Measurements from ENCODE around the gene HMGB4.

The HMGB4 gene, protein sequence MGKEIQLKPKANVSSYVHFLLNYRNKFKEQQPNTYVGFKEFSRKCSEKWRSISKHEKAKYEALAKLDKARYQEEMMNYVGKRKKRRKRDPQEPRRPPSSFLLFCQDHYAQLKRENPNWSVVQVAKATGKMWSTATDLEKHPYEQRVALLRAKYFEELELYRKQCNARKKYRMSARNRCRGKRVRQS

DNA sequence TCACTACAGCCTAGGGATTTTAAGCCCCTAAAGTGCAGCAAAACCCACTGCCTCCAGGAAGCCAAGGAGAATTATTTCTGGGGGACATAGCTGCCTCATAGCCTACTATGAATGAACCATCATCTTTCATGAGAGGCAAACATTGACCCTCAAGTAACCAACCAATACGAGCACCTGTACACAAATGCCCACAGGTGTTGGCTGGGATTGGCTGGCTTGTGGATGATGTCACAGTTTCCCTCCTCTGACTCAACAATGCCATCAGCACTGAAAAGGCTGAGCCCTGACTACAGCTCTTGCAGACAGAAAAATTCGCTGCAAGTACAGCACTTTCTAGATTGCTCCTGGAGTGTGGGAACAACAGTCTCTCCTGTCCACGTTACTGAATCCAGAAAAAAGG lies at the start of gene HMGB4:
TSS of gene HMGB4 (plus strand) at position 301 of the 400 bp plus-strand sequence. CDS start 113 bp downstream, outside the sequence.
- Histone ChIP-seq H3K9me3 (ENCODE audit: control insufficient read depth in 2 of 2, low read length in 2 of 2) (peaks cover 6% of the 10 kb centered on the region in 2 donors), H3K4me3 (ENCODE audit: low read length in 2 of 2) (no peak within 1 kb of the TSS), H3K27me3 (ENCODE audit: control insufficient read depth in 1 of 2, insufficient read depth in 2 of 2, low read length in 2 of 2) (peaks cover 0 to 6% of the 10 kb centered on the region in 2 donors), H3K36me3 (ENCODE audit: control insufficient read depth in 2 of 2, insufficient read depth in 2 of 2, low read length in 2 of 2) (no peaks in the 10 kb centered on the region), H3K9ac (ENCODE audit: low read length in 2 of 2) (no peak within 1 kb of the TSS), H3K4me1 (ENCODE audit: control insufficient read depth, insufficient read depth, low read length) (no peaks in the 10 kb centered on the region), H3K27ac (ENCODE audit: low read length) (no peak within 1 kb of the TSS)

DNA sequence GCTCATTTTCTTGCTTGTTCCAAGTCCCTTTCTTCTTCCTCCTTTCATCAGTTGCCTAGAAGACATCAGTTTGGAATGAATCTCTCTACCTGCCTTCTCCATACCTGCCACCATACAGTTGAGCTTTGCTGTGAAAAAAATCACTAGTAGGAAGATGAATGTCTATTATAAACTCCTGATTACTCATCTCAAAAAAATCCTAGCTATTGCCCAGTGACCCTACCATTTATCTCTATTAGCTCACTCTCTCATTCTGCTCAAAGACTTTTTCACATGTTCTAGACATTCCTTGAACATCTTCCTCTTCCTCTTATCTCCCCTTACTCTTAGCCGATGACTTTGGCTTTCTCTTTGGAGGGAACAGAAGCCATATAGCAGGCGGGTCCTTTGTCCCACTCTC lies 49.7 kb upstream of the HMGB4 start:
- Histone ChIP-seq H3K4me1 (ENCODE audit: control insufficient read depth, insufficient read depth, low read length) (no peaks in the 10 kb centered on the region), H3K9me3 (ENCODE audit: control insufficient read depth in 2 of 2, low read length in 2 of 2) (no peaks in the 10 kb centered on the region), H3K9ac (ENCODE audit: low read length in 2 of 2) (no peak overlapping the region), H3K4me3 (ENCODE audit: low read length in 2 of 2) (no peak overlapping the region), H3K27ac (ENCODE audit: low read length) (no peak overlapping the region), H3K36me3 (ENCODE audit: control insufficient read depth in 2 of 2, insufficient read depth in 2 of 2, low read length in 2 of 2) (no peaks in the 10 kb centered on the region), H3K27me3 (ENCODE audit: control insufficient read depth in 1 of 2, insufficient read depth in 2 of 2, low read length in 2 of 2) (no peaks in the 10 kb centered on the region)

DNA sequence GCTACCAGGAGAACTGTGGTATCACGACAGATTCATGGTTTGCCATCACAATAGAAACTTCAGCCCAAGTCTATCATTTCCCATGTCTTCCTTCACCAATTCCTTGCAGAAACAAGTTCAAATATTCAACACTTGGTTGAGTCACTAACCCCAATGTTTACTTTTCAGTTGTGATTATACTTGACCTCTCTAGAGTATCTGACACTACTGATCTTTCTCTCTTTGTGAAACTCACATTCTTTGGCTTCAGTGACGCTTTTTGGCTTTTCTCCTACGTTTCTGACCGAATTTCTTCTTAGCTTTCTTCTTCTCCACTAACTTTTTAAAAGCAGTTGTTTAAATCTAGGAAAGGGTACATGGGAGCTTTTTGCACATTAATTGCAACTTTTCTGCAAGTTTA lies 48.8 kb upstream of the HMGB4 start:
- Histone ChIP-seq H3K4me3 (ENCODE audit: low read length in 2 of 2) (no peak overlapping the region), H3K36me3 (ENCODE audit: control insufficient read depth in 2 of 2, insufficient read depth in 2 of 2, low read length in 2 of 2) (no peaks in the 10 kb centered on the region), H3K27me3 (ENCODE audit: control insufficient read depth in 1 of 2, insufficient read depth in 2 of 2, low read length in 2 of 2) (no peaks in the 10 kb centered on the region), H3K4me1 (ENCODE audit: control insufficient read depth, insufficient read depth, low read length) (no peaks in the 10 kb centered on the region), H3K27ac (ENCODE audit: low read length) (no peak overlapping the region), H3K9ac (ENCODE audit: low read length in 2 of 2) (no peak overlapping the region), H3K9me3 (ENCODE audit: control insufficient read depth in 2 of 2, low read length in 2 of 2) (no peaks in the 10 kb centered on the region)

DNA sequence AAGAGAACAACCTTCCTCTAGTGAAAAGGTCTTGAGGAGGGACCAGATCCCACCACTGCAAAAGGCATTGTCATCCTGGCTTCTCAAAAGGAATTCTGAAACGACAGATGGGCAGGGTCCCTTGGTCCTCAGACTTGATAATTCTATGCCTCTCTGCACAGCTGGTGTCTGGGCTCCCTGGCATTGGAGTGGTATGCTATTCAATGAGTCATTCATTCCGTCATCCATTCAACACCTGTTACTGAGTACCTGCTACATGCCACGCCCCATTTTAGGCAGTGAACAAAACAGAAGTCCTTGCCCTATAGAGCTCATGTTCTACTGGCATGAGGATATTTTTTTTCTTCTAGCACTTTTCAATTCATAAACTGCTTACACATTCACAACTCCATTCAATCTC lies 45.8 kb upstream of the HMGB4 start:
- Histone ChIP-seq H3K27me3 (ENCODE audit: control insufficient read depth in 1 of 2, insufficient read depth in 2 of 2, low read length in 2 of 2) (peaks cover 0 to 5% of the 10 kb centered on the region in 2 donors), H3K27ac (ENCODE audit: low read length) (no peak overlapping the region)

DNA sequence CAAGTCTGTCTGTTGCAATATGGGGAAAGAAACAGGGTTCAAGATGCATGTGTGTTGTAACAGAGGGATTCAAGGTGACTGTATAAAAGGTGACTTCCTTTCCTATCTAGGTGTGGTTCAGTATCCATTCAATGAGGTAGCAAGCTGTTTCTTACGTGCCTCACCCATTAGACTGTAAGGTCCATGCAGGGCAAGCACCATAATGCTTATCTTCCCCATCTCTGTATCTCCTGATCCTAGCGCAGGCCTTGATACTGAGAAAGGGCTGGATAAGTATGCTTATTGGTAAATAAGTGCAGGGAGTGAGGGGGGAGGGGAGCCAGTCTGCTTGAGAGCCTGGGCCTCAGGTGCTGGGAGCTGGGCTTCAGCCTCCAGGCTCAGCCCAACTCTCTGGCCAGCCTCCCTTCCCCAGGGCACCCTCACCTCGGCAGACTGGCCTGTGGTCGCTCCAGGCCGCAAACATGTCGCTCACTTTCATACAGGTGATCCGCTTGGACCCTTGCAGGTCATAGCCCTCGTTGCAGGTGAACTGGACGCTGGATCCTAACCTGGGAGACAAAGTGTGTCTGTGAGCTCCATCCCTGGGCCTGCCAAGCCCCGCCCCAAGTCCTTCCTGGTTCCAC lies 44.5 kb upstream of the HMGB4 start:
- peaks cover 0 to 5% of the 10 kb centered on the region in 2 donors for H3K27me3 ChIP-seq (ENCODE audit: control insufficient read depth in 1 of 2, insufficient read depth in 2 of 2, low read length in 2 of 2)
- H3K9me3 ChIP-seq (ENCODE audit: control insufficient read depth in 2 of 2, low read length in 2 of 2): no peaks in the 10 kb centered on the region
- H3K36me3 ChIP-seq (ENCODE audit: control insufficient read depth in 2 of 2, insufficient read depth in 2 of 2, low read length in 2 of 2): no peaks in the 10 kb centered on the region
- no peak overlapping the region for H3K9ac ChIP-seq (ENCODE audit: low read length in 2 of 2)
- no peak overlapping the region for H3K27ac ChIP-seq (ENCODE audit: low read length)
- H3K4me3 ChIP-seq (ENCODE audit: low read length in 2 of 2): no peak overlapping the region
- H3K4me1 ChIP-seq (ENCODE audit: control insufficient read depth, insufficient read depth, low read length): no peaks in the 10 kb centered on the region

More for the DNA sequence above, 45.8 kb upstream of the HMGB4 start:
- Histone ChIP-seq H3K4me1 (ENCODE audit: control insufficient read depth, insufficient read depth, low read length) (no peaks in the 10 kb centered on the region), H3K4me3 (ENCODE audit: low read length in 2 of 2) (no peak overlapping the region), H3K9me3 (ENCODE audit: control insufficient read depth in 2 of 2, low read length in 2 of 2) (no peaks in the 10 kb centered on the region), H3K9ac (ENCODE audit: low read length in 2 of 2) (no peak overlapping the region), H3K36me3 (ENCODE audit: control insufficient read depth in 2 of 2, insufficient read depth in 2 of 2, low read length in 2 of 2) (no peaks in the 10 kb centered on the region)

DNA sequence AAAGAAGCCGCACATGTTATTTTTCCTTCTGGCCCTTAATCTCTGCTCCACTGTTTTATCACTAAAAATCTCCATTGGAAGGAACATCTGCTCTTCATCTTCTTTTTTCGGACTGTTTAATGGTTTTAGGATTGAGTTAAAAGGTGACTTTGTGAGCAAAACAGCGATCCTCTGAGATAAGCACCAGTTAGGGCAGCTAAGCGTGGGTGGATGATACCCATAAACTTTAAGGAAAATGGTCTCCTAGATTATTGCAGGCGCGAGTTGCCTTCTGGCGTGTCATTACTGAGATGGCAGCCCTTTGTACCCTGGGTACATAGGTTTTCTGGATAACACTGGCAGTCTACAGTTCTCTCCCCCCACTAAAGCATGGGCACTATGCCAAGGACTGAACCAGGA lies 44.0 kb upstream of the HMGB4 start:
- Histone ChIP-seq H3K4me1 (ENCODE audit: control insufficient read depth, insufficient read depth, low read length) (no peaks in the 10 kb centered on the region), H3K27me3 (ENCODE audit: control insufficient read depth in 1 of 2, insufficient read depth in 2 of 2, low read length in 2 of 2) (peaks cover 0 to 5% of the 10 kb centered on the region in 2 donors), H3K9ac (ENCODE audit: low read length in 2 of 2) (no peak overlapping the region), H3K9me3 (ENCODE audit: control insufficient read depth in 2 of 2, low read length in 2 of 2) (no peaks in the 10 kb centered on the region), H3K27ac (ENCODE audit: low read length) (no peak overlapping the region), H3K4me3 (ENCODE audit: low read length in 2 of 2) (no peak overlapping the region), H3K36me3 (ENCODE audit: control insufficient read depth in 2 of 2, insufficient read depth in 2 of 2, low read length in 2 of 2) (no peaks in the 10 kb centered on the region)

DNA sequence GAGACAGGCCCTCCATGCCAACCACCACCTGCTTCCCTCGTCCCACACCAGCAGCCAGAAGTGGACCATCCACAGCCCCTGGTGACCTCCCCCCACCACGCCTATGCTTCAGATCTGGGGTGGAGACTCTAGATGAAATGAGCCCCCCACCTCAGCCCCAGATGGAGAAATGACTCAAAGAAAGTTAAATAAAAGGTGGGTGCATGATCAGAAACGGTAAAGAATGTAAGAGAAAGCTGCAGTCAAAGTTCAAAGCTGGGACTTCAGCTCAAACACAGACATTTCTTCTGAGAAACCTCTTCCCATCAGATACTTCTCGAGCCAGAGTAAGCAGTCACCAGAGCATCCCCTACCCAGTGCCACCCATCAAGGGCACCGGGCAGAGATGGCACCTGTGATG lies 43.1 kb upstream of the HMGB4 start:
- H3K4me3 ChIP-seq (ENCODE audit: low read length in 2 of 2): no peak overlapping the region
- no peak overlapping the region for H3K9ac ChIP-seq (ENCODE audit: low read length in 2 of 2)
- H3K4me1 ChIP-seq (ENCODE audit: control insufficient read depth, insufficient read depth, low read length): no peaks in the 10 kb centered on the region
- no peaks in the 10 kb centered on the region for H3K9me3 ChIP-seq (ENCODE audit: control insufficient read depth in 2 of 2, low read length in 2 of 2)
- peaks cover 0 to 5% of the 10 kb centered on the region in 2 donors for H3K27me3 ChIP-seq (ENCODE audit: control insufficient read depth in 1 of 2, insufficient read depth in 2 of 2, low read length in 2 of 2)
- H3K36me3 ChIP-seq (ENCODE audit: control insufficient read depth in 2 of 2, insufficient read depth in 2 of 2, low read length in 2 of 2): no peaks in the 10 kb centered on the region
- no peak overlapping the region for H3K27ac ChIP-seq (ENCODE audit: low read length)

DNA sequence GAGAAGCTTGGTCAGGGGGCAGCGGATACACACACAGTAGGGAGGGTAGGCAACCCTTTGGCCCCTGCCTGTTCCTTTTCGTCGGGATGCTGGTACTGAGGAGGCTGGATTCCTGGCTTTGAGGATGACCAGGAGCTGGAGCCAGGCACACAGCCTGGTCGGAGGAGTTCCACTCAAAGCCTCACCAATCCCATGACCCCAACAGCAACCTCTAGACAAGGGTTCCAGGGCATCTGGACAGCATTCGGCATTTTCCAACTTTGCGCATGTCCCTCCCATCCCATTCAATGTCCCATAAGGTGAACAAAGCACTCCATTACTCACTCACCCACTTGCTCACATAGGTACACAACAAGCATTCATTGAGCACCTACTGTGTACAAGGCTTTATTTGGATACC lies 42.6 kb upstream of the HMGB4 start:
- no peaks in the 10 kb centered on the region for H3K36me3 ChIP-seq (ENCODE audit: control insufficient read depth in 2 of 2, insufficient read depth in 2 of 2, low read length in 2 of 2)
- H3K9me3 ChIP-seq (ENCODE audit: control insufficient read depth in 2 of 2, low read length in 2 of 2): no peaks in the 10 kb centered on the region
- H3K27me3 ChIP-seq (ENCODE audit: control insufficient read depth in 1 of 2, insufficient read depth in 2 of 2, low read length in 2 of 2): peaks cover 0 to 5% of the 10 kb centered on the region in 2 donors
- H3K9ac ChIP-seq (ENCODE audit: low read length in 2 of 2): no peak overlapping the region
- no peaks in the 10 kb centered on the region for H3K4me1 ChIP-seq (ENCODE audit: control insufficient read depth, insufficient read depth, low read length)
- H3K27ac ChIP-seq (ENCODE audit: low read length): no peak overlapping the region
- no peak overlapping the region for H3K4me3 ChIP-seq (ENCODE audit: low read length in 2 of 2)

DNA sequence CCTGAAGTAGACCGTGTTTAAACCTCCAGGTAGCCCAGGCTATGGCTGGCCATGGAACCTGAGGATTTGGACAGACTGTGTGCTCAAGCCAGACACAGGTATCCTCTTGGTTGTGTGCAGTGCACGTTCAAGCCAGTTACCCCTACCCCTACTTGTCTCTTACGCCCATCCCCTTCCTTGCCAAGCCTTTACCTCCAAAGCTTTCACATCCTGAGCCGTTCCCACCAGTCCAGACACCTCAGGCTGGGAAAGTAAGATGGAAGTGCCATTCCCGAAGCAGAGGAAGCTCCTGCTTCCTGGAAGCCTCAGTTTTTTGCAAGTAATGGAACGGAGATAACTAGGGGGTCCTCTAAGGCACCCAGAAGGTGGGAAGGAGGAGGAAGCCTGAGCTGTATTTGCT lies 41.5 kb upstream of the HMGB4 start:
- Histone ChIP-seq H3K27ac (ENCODE audit: low read length) (no peak overlapping the region), H3K9ac (ENCODE audit: low read length in 2 of 2) (no peak overlapping the region), H3K4me3 (ENCODE audit: low read length in 2 of 2) (no peak overlapping the region), H3K36me3 (ENCODE audit: control insufficient read depth in 2 of 2, insufficient read depth in 2 of 2, low read length in 2 of 2) (no peaks in the 10 kb centered on the region), H3K4me1 (ENCODE audit: control insufficient read depth, insufficient read depth, low read length) (no peaks in the 10 kb centered on the region), H3K27me3 (ENCODE audit: control insufficient read depth in 1 of 2, insufficient read depth in 2 of 2, low read length in 2 of 2) (peaks cover 0 to 5% of the 10 kb centered on the region in 2 donors), H3K9me3 (ENCODE audit: control insufficient read depth in 2 of 2, low read length in 2 of 2) (no peaks in the 10 kb centered on the region)

DNA sequence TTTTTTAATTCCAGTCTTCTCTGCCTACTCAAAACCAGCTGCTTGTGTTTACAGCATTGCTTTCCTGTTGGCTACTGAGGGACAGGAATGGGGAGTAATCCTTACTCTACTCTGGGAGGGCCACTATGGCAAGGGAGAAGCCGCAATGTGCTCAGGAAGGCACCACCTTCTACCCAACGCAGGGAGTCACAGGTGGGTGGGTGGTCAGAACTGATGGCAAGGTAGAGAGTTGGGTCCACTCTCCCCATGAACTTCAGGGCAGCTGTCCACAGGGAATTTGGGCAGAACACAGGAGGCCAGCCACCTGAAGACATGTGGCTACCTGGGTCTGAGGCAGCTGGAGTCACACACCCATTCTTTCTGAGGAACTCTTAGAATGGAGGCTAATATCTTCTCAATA lies 40.5 kb upstream of the HMGB4 start:
- Histone ChIP-seq H3K9ac (ENCODE audit: low read length in 2 of 2) (no peak overlapping the region), H3K27me3 (ENCODE audit: control insufficient read depth in 1 of 2, insufficient read depth in 2 of 2, low read length in 2 of 2) (peaks cover 0 to 5% of the 10 kb centered on the region in 2 donors), H3K36me3 (ENCODE audit: control insufficient read depth in 2 of 2, insufficient read depth in 2 of 2, low read length in 2 of 2) (no peaks in the 10 kb centered on the region), H3K9me3 (ENCODE audit: control insufficient read depth in 2 of 2, low read length in 2 of 2) (no peaks in the 10 kb centered on the region), H3K4me1 (ENCODE audit: control insufficient read depth, insufficient read depth, low read length) (no peaks in the 10 kb centered on the region), H3K27ac (ENCODE audit: low read length) (no peak overlapping the region), H3K4me3 (ENCODE audit: low read length in 2 of 2) (no peak overlapping the region)

DNA sequence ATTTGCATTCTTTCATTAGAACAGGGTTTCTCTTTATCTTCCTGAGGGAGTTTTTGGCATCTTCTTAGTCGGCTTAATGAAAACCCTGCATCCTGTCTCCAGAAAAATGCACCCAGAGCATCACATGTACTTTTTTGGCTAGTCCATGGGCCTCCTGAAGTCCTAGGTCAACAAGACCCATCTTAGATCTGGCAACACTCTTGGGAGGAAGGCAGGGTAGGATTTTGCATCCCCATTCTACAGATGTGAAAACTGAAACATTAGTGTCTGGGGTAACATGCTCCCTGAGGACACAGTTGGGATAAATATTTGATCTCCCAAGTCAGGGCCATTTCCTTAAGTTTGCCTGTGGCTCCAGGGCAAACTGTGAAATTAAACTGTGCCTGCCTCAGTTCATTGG lies 40.0 kb upstream of the HMGB4 start:
- peaks cover 0 to 5% of the 10 kb centered on the region in 2 donors for H3K27me3 ChIP-seq (ENCODE audit: control insufficient read depth in 1 of 2, insufficient read depth in 2 of 2, low read length in 2 of 2)
- no peak overlapping the region for H3K9ac ChIP-seq (ENCODE audit: low read length in 2 of 2)
- H3K36me3 ChIP-seq (ENCODE audit: control insufficient read depth in 2 of 2, insufficient read depth in 2 of 2, low read length in 2 of 2): no peaks in the 10 kb centered on the region
- no peaks in the 10 kb centered on the region for H3K4me1 ChIP-seq (ENCODE audit: control insufficient read depth, insufficient read depth, low read length)
- H3K9me3 ChIP-seq (ENCODE audit: control insufficient read depth in 2 of 2, low read length in 2 of 2): no peaks in the 10 kb centered on the region
- no peak overlapping the region for H3K27ac ChIP-seq (ENCODE audit: low read length)
- H3K4me3 ChIP-seq (ENCODE audit: low read length in 2 of 2): no peak overlapping the region
